GM19351 (cell line): Measurements from ENCODE around the gene CCR5.
"Not testable (repeated sequence)": the region's sequence is repeated elsewhere in the genome, so short reads cannot be mapped to it uniquely, and the experiment has no call there.

Experiments
- ATAC-seq: cut with Tn5 transposase; IDR thresholded peaks from one replicate; pipeline ENCODE4 v1.9.1; 2021; ENCODE audit warnings: mild to moderate bottlenecking, moderate library complexity; ENCODE audit not compliant: unreplicated experiment

Gene CCR5

GRCh38 chr3:46383211-46383950 is 12.6 kb downstream of the CCR5 start:
- ATAC-seq, result no peak

DNA sequence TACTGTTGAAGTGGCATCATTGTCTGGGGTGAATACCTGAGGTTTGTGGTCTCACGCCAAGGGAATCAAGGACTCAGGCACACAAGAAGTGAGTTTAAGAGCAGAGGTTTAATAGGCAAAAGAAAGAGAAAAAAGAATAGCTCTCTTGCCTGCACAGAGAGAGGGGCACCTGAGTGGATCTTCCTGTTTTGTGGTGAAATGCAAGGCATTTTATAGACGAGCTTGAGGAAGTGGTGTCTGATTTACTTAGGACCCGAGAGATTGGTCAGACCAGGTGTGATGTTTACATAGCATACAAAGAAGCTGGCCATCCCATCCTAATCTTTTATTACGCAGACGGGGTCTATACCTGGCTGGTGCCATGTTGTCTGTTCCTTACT is 13.2 kb downstream of the CCR5 start:
- ATAC-seq, result no peak

- ATAC-seq, result no peak
Observed at GRCh38 chr3:46386205-46386604, 15.5 kb downstream of the CCR5 start.

- not testable (repeated sequence) for ATAC-seq
Observed at GRCh38 chr3:46388847-46389246, 18.1 kb downstream of the CCR5 start.

DNA sequence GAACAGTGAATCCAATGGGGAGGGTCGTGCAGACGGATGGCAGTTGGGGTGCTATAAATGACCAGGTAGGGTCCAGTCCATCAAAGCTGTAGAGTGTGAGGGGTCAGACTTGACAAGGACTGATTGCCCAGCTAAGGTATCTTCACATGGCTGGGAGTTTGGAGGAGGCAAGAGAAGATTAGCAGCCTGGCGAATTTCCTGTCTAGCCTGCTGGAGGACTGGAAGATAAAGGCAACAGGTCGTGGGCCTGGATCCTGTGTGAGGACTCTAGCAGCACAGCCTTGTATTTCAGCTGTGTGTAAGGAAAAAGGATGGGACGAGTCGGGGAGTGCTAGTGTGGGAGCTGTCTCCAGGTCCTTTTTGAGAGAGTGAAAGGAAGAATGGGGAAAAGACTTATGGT is 18.6 kb downstream of the CCR5 start:
- ATAC-seq, result no peak

DNA sequence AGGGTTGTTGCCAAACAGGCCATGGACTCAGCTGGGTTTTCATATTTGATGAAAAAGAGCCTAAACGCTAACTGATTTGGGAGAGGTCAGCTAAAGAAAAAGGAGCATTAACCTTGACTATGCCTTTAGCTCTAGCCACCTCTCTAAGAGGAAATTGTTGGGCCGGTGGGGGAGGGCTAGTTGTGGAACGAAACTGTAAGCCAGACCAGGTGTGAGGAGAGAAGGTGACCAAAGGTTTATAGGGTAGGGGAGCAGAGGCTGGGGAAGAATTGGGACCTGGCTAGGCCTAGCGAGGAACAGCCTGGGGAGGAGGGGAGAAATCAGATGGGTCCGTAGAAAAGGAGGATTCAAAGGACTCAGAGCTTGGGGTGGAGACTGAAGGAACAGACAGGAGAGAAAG is 20.8 kb downstream of the CCR5 start:
- not testable (repeated sequence) for ATAC-seq

GRCh38 chr3:46393011-46393410 is 22.3 kb downstream of the CCR5 start:
- no peak for ATAC-seq

DNA sequence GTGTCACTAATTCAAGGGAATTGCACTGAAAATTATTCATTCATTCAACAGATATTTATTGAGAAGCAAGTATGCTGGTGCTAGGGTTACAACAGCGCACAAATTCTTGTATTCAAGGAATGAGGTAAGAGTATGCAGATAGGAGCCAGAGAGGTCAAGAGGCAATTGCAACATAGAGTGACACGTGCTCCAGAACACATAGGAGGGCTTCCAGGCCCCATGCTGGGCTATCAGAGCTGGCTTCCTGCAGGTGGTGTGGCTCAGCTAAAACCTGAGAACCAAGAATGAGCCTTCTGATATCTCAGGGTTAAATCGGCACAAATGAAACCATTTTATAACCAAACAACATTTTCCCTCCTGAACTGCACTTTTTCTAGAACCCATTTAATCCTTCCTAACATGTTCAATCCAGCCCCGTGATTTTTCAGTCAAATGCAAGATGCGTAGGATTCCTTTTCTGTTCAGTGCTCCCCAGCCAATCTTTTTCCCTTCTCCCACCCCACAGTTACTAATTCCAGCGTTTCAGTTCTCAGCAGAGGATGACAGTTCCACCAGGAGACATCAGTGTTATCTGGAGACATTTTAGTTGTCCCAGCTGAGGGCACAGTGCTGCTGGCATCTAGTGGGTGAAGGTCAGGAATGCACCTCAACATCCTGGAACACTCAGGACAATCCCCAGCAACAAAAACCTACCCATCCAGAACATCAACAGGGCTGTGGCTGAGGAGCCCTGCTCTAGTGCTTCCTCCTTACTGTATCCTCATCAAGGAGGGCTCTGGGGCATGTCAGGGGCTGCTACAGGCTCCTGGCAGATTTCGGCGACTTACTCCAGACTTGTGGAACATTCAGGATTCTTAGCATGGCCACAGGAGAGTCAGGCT is 23.0 kb downstream of the CCR5 start:
- ATAC-seq, result no peak

DNA sequence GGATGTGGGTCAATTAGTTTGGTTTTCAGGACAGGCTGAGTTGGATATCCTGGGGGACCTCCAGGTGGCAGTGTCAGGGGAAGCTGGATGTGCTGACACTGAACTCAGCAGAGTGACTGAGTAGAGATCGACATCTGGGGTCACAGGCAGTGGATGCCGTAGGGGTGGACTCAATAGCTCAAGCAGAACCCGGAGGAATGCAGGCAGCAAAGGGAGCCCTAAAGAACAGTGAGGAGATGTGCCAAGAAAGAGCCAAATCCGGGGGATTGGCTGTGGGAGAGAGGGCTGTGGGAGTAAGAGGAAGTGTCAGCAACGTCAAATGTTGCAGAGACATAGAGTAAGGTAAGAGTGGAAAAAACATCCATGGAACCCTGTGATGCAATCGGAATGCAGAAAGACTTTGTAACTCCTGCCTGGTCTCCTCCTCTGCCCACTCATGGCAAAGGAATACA is 24.5 kb downstream of the CCR5 start:
- ATAC-seq, result no peak

- ATAC-seq, result no peak
Observed at GRCh38 chr3:46395766-46396530, 25.2 kb downstream of the CCR5 start.

- ATAC-seq, result no peak
Observed at GRCh38 chr3:46397111-46397510, 26.4 kb downstream of the CCR5 start.

- no peak for ATAC-seq
Observed at GRCh38 chr3:46398186-46398955, 27.6 kb downstream of the CCR5 start.

GRCh38 chr3:46399098-46399497 is 28.4 kb downstream of the CCR5 start:
- no peak for ATAC-seq

GRCh38 chr3:46399557-46399956 is 28.8 kb downstream of the CCR5 start:
- ATAC-seq, result no peak

GRCh38 chr3:46400000-46400734 is 29.4 kb downstream of the CCR5 start:
- ATAC-seq, result no peak

DNA sequence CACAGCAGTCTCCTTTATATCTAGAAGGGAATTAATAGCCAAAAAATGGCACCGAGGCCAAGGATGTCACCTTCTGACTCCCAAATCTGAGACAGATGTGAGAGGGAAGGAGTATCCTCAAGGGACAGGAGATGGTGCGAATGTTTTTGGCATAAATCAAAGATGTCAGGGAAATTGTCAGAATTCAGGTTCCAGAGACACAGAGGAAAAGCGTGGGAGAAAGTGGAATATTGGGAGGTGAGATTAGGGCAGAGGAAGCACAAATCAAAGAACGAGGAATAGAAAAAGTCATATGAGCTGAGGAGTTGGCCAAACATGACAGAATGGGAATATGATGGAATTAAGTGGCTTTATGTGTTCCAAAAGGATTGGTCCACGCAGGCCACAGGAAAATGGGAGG is 30.1 kb downstream of the CCR5 start:
- no peak for ATAC-seq

DNA sequence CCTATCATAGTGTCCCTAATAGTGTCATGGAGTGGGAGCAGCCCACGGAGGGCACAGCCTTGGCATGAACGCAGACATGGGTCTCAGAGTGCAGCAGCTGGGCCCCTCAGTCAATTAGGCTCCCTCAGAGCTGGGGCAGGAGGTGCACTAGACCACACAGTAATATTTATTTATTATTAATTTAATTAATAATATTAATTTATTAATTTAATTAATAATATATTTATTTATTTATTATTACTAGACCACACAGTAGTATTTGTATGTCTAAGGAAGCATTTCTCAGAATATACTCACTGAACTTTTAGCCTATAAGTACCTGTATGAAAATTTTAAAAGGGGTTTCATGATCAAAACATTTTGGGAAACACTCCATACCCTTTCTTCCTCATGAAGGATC is 30.8 kb downstream of the CCR5 start:
- no peak for ATAC-seq

DNA sequence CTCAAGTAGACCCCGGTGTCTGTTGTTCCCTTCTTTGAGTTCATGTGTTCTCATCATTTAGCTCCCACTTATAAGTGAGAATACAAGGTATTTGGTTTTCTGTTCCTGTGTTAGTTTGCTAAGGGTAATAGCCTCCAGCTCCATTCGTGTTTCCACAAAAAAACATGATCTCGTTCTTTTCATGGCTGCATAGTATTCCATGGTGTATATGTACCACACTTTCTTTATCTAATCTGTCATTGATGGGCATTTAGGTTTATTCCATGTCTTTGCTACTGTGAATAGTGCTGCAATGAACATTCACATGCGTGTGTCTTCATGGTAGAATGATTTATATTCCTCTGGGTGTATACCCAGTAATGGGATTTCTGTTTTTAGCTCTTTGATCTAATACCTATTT is 32.2 kb downstream of the CCR5 start:
- ATAC-seq, result not testable (repeated sequence)

DNA sequence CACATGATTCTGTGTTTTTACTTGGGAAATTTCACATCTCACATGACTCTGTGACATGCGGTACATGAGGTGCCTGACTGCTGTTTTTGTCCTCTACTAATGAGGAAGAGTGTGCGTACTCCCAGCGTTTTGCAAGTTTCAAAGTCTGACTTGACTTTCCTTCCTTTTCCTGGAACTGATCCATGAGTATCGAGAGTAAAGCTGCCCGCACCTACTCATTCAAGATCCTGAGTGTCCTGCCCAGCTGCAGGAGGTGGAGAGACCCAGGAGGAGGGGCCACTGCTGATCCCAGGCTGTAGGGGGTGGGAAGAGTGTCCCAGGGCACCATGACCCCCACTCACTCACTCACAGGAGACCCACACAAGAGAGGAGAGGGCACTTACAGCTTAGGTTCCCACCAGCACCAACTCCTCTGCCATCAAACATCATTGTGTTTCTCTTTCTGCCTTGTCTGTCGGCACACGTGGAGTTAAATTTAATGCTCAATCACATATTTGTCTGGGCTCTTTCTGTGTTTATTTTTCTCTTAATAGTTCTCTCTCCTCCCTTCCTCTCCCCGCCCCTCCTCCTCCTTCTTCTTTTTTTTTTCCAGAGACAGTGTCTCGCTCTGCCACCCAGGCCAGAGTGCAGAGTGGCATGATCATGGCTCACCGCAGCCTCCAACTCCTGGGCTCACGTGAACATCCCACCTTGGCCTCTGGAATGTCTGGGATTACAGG is 34.7 kb downstream of the CCR5 start:
- no peak for ATAC-seq
